H9 (cell line): ENCODE measurements around the gene GCN1. TPM values are rescaled to one million over a fixed set of nuclear protein-coding genes. Genes with fewer than 3 reads are reported as not detected.

Experiments used
- DNase-seq: peaks from one replicate; pipeline ENCODE4 v3.0.0-alpha.2; 2017
- H2AFZ ChIP-seq: one replicate; pipeline ENCODE4 v1.6.1; 2013; ENCODE audit warnings: mild to moderate bottlenecking, low read length, control low read depth, moderate library complexity
- H2AK5ac ChIP-seq: 2 replicates; pipeline ENCODE4 v1.6.1; 2013; ENCODE audit warnings: low read length, control low read depth, mixed read lengths; ENCODE audit not compliant: insufficient read length
- H2BK120ac ChIP-seq: one replicate; pipeline ENCODE4 v1.6.1; 2013; ENCODE audit warnings: low read depth, mild to moderate bottlenecking, low read length, control low read depth, inconsistent platforms; ENCODE audit not compliant: poor library complexity, severe bottlenecking
- H2BK12ac ChIP-seq: 2 replicates; pipeline ENCODE4 v1.6.1; 2013; ENCODE audit warnings: low read length, control low read depth, mixed read lengths, low read depth; ENCODE audit not compliant: insufficient read length
- H2BK15ac ChIP-seq: 2 replicates; pipeline ENCODE4 v1.6.1; 2013; ENCODE audit warnings: low read depth, low read length, control low read depth
- H2BK20ac ChIP-seq: one replicate; pipeline ENCODE4 v1.6.1; 2013; ENCODE audit warnings: low read depth, mild to moderate bottlenecking, low read length, control low read depth, inconsistent platforms; ENCODE audit not compliant: poor library complexity, severe bottlenecking
- H2BK5ac ChIP-seq: 2 replicates; pipeline ENCODE4 v1.6.1; 2013; ENCODE audit warnings: low read length, control low read depth, mixed read lengths; ENCODE audit not compliant: insufficient read length
- H3K14ac ChIP-seq: 2 replicates; pipeline ENCODE4 v1.6.1; 2013; ENCODE audit warnings: low read length, control low read depth; ENCODE audit not compliant: insufficient read depth
- H3K18ac ChIP-seq: 2 replicates; pipeline ENCODE4 v1.6.1; 2013; ENCODE audit warnings: low read depth, mild to moderate bottlenecking, mixed read lengths, low read length, control low read depth; ENCODE audit not compliant: insufficient read length
- H3K23ac ChIP-seq: 2 replicates; pipeline ENCODE4 v1.6.1; 2013; ENCODE audit warnings: low read length, control low read depth, mixed read lengths, low read depth; ENCODE audit not compliant: insufficient read length
- H3K23me2 ChIP-seq: 2 replicates; pipeline ENCODE4 v1.6.1; 2013; ENCODE audit warnings: low read depth, mild to moderate bottlenecking, mixed read lengths, low read length, control low read depth; ENCODE audit not compliant: insufficient read length, poor library complexity, severe bottlenecking
- H3K27ac ChIP-seq: 2 replicates; pipeline ENCODE4 v1.5.1; 2013; ENCODE audit warnings: low read length, control low read depth, mixed read lengths, low read depth; ENCODE audit not compliant: insufficient read length
- H3K27me3 ChIP-seq: 2 replicates; pipeline ENCODE4 v1.6.1; 2013; ENCODE audit warnings: low read length, control low read depth, inconsistent platforms; ENCODE audit not compliant: insufficient read depth
- H3K4ac ChIP-seq: 2 replicates; pipeline ENCODE4 v1.6.1; 2013; ENCODE audit warnings: low read depth, mild to moderate bottlenecking, control low read depth, inconsistent platforms, low read length, moderate library complexity
- H3K4me1 ChIP-seq: 2 replicates; pipeline ENCODE4 v1.6.1; 2013; ENCODE audit warnings: low read length, control low read depth, inconsistent platforms; ENCODE audit not compliant: insufficient read depth
- H3K4me2 ChIP-seq: 2 replicates; pipeline ENCODE4 v1.6.1; 2013; ENCODE audit warnings: low read length, control low read depth, mixed read lengths; ENCODE audit not compliant: insufficient read length, insufficient read depth
- H3K56ac ChIP-seq: 2 replicates; pipeline ENCODE4 v1.6.1; 2013; ENCODE audit warnings: low read depth, mild to moderate bottlenecking, mixed read lengths, low read length, control low read depth; ENCODE audit not compliant: insufficient read length
- H3K79me1 ChIP-seq: 2 replicates; pipeline ENCODE4 v1.6.1; 2013; ENCODE audit warnings: low read depth, mild to moderate bottlenecking, moderate library complexity, low read length, control low read depth, inconsistent platforms; ENCODE audit not compliant: insufficient read depth, poor library complexity, severe bottlenecking
- H3K79me2 ChIP-seq: 2 replicates; pipeline ENCODE4 v1.6.1; 2013; ENCODE audit warnings: low read length, control low read depth, inconsistent platforms; ENCODE audit not compliant: insufficient read depth
- H3K9ac ChIP-seq: 2 replicates; pipeline ENCODE4 v1.6.1; 2013; ENCODE audit warnings: low read length, control low read depth, mixed read lengths; ENCODE audit not compliant: insufficient read length; ENCODE audit errors: extremely low read depth
- H3K9me3 ChIP-seq: one replicate; pipeline ENCODE4 v1.6.1; 2013; ENCODE audit warnings: low read depth, low read length, inconsistent platforms; ENCODE audit not compliant: control insufficient read depth
- H3T11ph ChIP-seq: one replicate; pipeline ENCODE4 v1.6.1; 2013; ENCODE audit warnings: mild to moderate bottlenecking, low read length, control low read depth, inconsistent platforms
- H4K20me1 ChIP-seq: one replicate; pipeline ENCODE4 v1.6.1; 2013; ENCODE audit not compliant: control insufficient read depth, insufficient read length, insufficient read depth
- H4K5ac ChIP-seq: 2 replicates; pipeline ENCODE4 v1.6.1; 2013; ENCODE audit warnings: low read depth, mild to moderate bottlenecking, mixed read lengths, low read length, control low read depth; ENCODE audit not compliant: insufficient read length
- H4K8ac ChIP-seq: replicated peaks from 2 replicates; pipeline ENCODE4 v1.6.1; 2013; ENCODE audit warnings: low read length, control low read depth, mixed read lengths, low read depth; ENCODE audit not compliant: insufficient read length
- H4K91ac ChIP-seq: 2 replicates; pipeline ENCODE4 v1.6.1; 2013; ENCODE audit warnings: low read depth, mild to moderate bottlenecking, moderate library complexity, mixed read lengths, low read length, control low read depth; ENCODE audit not compliant: insufficient read length
- H3K27ac Mint-ChIP-seq, 3 experiments: 2 replicates in 2 of 3; 3 replicates in 1 of 3; pipeline ENCODE4 v1.8.0; 2020 to 2021; ENCODE audit warnings: mixed read lengths in 3 of 3, mild to moderate bottlenecking in 1 of 3, moderate library complexity in 1 of 3
- H3K27me3 Mint-ChIP-seq: 2 replicates; pipeline ENCODE4 v1.8.0; 2021; ENCODE audit warnings: low read depth, mild to moderate bottlenecking, moderate library complexity, mixed read lengths
- H3K36me3 Mint-ChIP-seq, 3 experiments: 2 replicates in 2 of 3; 3 replicates in 1 of 3; pipeline ENCODE4 v1.8.0; 2020 to 2021; ENCODE audit warnings: low read depth in 3 of 3, mixed read lengths in 3 of 3; ENCODE audit not compliant: insufficient read depth in 1 of 3
- H3K4me1 Mint-ChIP-seq, 2 experiments: 2 replicates each; pipeline ENCODE4 v1.8.0; 2020; ENCODE audit warnings: mixed read lengths in 2 of 2
- H3K4me3 Mint-ChIP-seq, 2 experiments: 2 replicates in 1 of 2; 3 replicates in 1 of 2; pipeline ENCODE4 v1.8.0; 2020 to 2021; ENCODE audit warnings: mild to moderate bottlenecking in 2 of 2, mixed read lengths in 2 of 2, moderate library complexity in 1 of 2
- H3K9me3 Mint-ChIP-seq, 2 experiments: 2 replicates in 1 of 2; 3 replicates in 1 of 2; pipeline ENCODE4 v1.8.0; 2020; ENCODE audit warnings: mild to moderate bottlenecking in 2 of 2, mixed read lengths in 2 of 2, moderate library complexity in 1 of 2
- WGBS: extraction: QIAGEN DNeasy Blood & Tissue Kit; methylation state at CpG from one replicate; pipeline ENCODE4 v1.1.7; 2013; ENCODE audit warnings: missing lambda C conversion rate, low lambda C conversion rate, mixed read lengths; ENCODE audit not compliant: insufficient read length; ENCODE audit errors: extremely low coverage; 5-methylcytosine and 5-hydroxymethylcytosine counted together
- total RNA-seq: library from RNA; stranded (reverse); gene quantifications from 2 replicates; pipeline ENCODE4 v1.2.1, GENCODE V29; 2021
- TF ChIP-seq, protein P1 (sequence below): fragments of 200-600 bp; sonication (generic); conservative IDR thresholded peaks from 3 replicates; pipeline ENCODE4 v1.8.0; 2021; ENCODE audit warnings: antibody characterized with exemption, mild to moderate bottlenecking

GCN1 gene
- total RNA-seq, 1 experiment from 2014 or later: 137 TPM

DNA sequence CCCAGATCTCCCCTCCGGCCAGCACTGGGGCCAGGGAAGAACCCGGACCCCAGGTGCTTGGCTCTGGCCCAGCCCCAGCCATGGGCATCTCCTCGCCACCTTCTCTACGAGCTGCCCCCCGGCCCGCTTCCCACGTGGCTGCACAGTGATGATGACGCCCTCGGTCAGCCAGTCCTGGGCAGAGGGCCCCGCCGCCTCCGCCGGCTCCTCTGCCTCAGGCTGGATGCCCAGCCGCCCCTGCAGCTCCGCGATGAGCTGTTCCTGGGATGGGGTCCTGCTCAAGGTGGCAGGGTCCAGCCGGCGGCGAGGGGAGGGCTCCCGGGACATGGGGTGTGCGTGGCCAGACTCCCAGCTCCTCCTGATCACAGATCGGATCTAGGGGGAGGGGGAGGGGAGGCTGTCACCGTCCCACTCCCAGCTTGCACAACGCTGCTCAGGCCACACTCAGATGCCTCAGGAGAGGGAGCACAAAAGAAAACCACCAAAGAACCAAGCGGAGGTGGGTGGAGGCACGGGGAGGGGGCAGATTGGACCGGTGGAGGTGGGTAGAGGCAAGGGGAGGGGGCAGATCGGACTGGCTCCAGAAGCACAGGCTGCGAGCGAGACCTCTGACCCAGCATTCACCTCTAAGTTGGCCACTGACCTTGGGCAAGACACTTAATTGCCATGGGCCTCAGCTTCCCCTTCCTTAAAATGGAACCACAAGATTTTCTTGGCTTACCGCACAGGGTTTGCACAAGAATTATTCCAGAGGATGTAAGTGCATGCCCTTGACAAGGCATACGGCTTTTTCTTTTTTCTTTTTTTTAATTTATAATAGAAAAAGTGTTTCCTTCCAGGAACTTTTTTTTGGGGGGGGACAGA, 22.5 kb upstream of the GCN1 start:
- Histone ChIP-seq H3K79me2 (no peaks in the 10 kb centered on the region), H2BK120ac (no peak overlapping the region), H4K91ac (no peak overlapping the region), H2AK5ac (no peak overlapping the region), H4K5ac (no peak overlapping the region), H3K4me1 (no peaks in the 10 kb centered on the region), H3K23ac (no peak overlapping the region), H3K18ac (no peak overlapping the region), H3T11ph (no peak overlapping the region), H4K20me1 (no peaks in the 10 kb centered on the region), H3K9me3 (no peaks in the 10 kb centered on the region), H2BK15ac (no peak overlapping the region), H3K23me2 (no peaks in the 10 kb centered on the region), H3K27ac (no peak overlapping the region), H2BK12ac (no peak overlapping the region), H2BK5ac (no peak overlapping the region), H3K79me1 (no peaks in the 10 kb centered on the region), H4K8ac (no peak overlapping the region), H2BK20ac (no peak overlapping the region), H3K4me2 (no peak overlapping the region), H3K27me3 (no peaks in the 10 kb centered on the region; the same call in 1 of the 2 replicates), H3K9ac (no peak overlapping the region), H2AFZ (no peak overlapping the region), H3K4ac (no peak overlapping the region), H3K14ac (no peak overlapping the region), H3K56ac (no peak overlapping the region)
- Mint-ChIP-seq H3K4me1 (peaks cover 0 to 9% of the 10 kb centered on the region in 2 experiments; a peak in 2 of 4 replicates), H3K9me3 (no peaks in the 10 kb centered on the region), H3K4me3 (no peak overlapping the region), H3K27ac (no peak overlapping the region; a peak in 1 of 7 replicates), H3K27me3 (no peaks in the 10 kb centered on the region), H3K36me3 (peaks cover 14 to 70% (median 59%) of the 10 kb centered on the region in 3 experiments)
- no CpG with 5 or more reads among the region's 32 CpGs for WGBS
- DNase-seq: no peak
- TF ChIP-seq, protein P1, sequence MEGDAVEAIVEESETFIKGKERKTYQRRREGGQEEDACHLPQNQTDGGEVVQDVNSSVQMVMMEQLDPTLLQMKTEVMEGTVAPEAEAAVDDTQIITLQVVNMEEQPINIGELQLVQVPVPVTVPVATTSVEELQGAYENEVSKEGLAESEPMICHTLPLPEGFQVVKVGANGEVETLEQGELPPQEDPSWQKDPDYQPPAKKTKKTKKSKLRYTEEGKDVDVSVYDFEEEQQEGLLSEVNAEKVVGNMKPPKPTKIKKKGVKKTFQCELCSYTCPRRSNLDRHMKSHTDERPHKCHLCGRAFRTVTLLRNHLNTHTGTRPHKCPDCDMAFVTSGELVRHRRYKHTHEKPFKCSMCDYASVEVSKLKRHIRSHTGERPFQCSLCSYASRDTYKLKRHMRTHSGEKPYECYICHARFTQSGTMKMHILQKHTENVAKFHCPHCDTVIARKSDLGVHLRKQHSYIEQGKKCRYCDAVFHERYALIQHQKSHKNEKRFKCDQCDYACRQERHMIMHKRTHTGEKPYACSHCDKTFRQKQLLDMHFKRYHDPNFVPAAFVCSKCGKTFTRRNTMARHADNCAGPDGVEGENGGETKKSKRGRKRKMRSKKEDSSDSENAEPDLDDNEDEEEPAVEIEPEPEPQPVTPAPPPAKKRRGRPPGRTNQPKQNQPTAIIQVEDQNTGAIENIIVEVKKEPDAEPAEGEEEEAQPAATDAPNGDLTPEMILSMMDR: no peak
